Motor neuron (in vitro differentiated cells): ENCODE data around the gene C17orf58. TPM values are rescaled to one million over a fixed set of nuclear protein-coding genes. Genes with fewer than 3 reads are reported as not detected.
"Not testable (repeated sequence)": the region's sequence is repeated elsewhere in the genome, so short reads cannot be mapped to it uniquely, and the experiment has no call there.

Experiments used
- ATAC-seq, 8 experiments: fragments of 200-7000 bp; cut with Tn5 transposase; replicated peaks in 6 of 8; 2 replicates each; pipeline ENCODE4 v1.8.0; 2021; ENCODE audit warnings: mild to moderate bottlenecking in 8 of 8, moderate library complexity in 8 of 8
- H3K27ac ChIP-seq, 2 donors: fragments of 250-450 bp; sonication (Bioruptor Pico); 2 replicates each; pipeline ENCODE4 v1.9.0; 2021; ENCODE audit warnings: antibody characterized with exemption in 2 of 2, mild to moderate bottlenecking in 2 of 2, moderate library complexity in 1 of 2
- H3K4me1 ChIP-seq, 2 donors: fragments of 250-450 bp; sonication (Bioruptor Pico); replicated peaks in 1 of 2; 2 replicates each; pipeline ENCODE4 v1.6.1; 2021; ENCODE audit warnings: antibody characterized with exemption in 2 of 2, mild to moderate bottlenecking in 2 of 2, moderate library complexity in 1 of 2
- H3K4me3 ChIP-seq, 5 donors: fragments of 250-450 bp; sonication (Bioruptor Pico); 2 replicates each; pipeline ENCODE4 v1.9.0; 2021; ENCODE audit warnings: antibody characterized with exemption in 5 of 5, mild to moderate bottlenecking in 5 of 5, moderate library complexity in 4 of 5
- WGBS, 10 experiments: fragments of 450-650 bp; shearing (Covaris generic); methylation state at CpG; one replicate each; pipeline ENCODE4 v1.0.0; 2022; 5-methylcytosine and 5-hydroxymethylcytosine counted together
- in situ Hi-C, 9 experiments: fragments of 400-800 bp; cut with MboI; loops; one replicate each; pipeline ENCODE4 v1.15.0; 2021; ENCODE audit warnings: low sequenced_read_pairs in 9 of 9, low pct_unique_long_range_greater_than_20kb in 2 of 9; ENCODE audit not compliant: unreplicated experiment in 9 of 9
- total RNA-seq, 8 experiments: library from RNA; unstranded; fragments of 300-600 nt; gene quantifications; 2 replicates each; pipeline versions ENCODE4 v1.2.3 to v1.2.4, GENCODE V29; 2022

C17orf58 gene
- total RNA-seq, 8 experiments from 2014 or later, result 6.1 to 23.6 (median 16.7) TPM

- 0 to 48% (median 12%) methylated on average over 1 to 8 of the region's 9 CpGs; no CpG with 5 or more reads in 2 of the 10 experiments for WGBS, 10 experiments
- ATAC-seq, result peak in 3 of 8 experiments; percentile 1 to 5 (median 2)
- Histone ChIP-seq H3K27ac (no peak overlapping the region), H3K4me3 (peak overlapping the region; percentile 34 to 73 (median 63)), H3K4me1 (peaks cover 3 to 13% of the 10 kb centered on the region in 2 donors)
- in situ Hi-C loops, result no loop called here
Observed at GRCh38 chr17:67994817-67995569, 1.3 kb downstream of the C17orf58 start.

- 7% methylated on average over 9 of the region's 21 CpGs; no CpG with 5 or more reads in 9 of the 10 experiments for WGBS, 10 experiments
- peak overlapping the region; percentile 63 to 76 (median 71) for H3K4me3 ChIP-seq
- peak overlapping the region; percentile 73 to 91 for H3K27ac ChIP-seq
- peaks cover 3 to 13% of the 10 kb centered on the region in 2 donors for H3K4me1 ChIP-seq
- in situ Hi-C loops, result no loop called here
- peak in 3 of 8 experiments; percentile 3 to 11 (median 6) for ATAC-seq
Observed at GRCh38 chr17:67993998-67994361, 2.3 kb downstream of the C17orf58 start.

- WGBS, 10 experiments, result 0% methylated on average over 3 to 31 of the region's 144 CpGs; no CpG with 5 or more reads in 7 of the 10 experiments
- peak; percentile 69 to 90 (median 84) for ATAC-seq
- Histone ChIP-seq H3K4me3 (peak overlapping the region; percentile 63 to 76 (median 71)), H3K4me1 (peaks cover 3 to 13% of the 10 kb centered on the region in 2 donors), H3K27ac (peak overlapping the region; percentile 73 to 91)
- in situ Hi-C loops, result no loop called here
Observed at GRCh38 chr17:67993153-67993997, 2.9 kb downstream of the C17orf58 start.

GRCh38 chr17:67992548-67993152 lies 3.6 kb downstream of the C17orf58 start:
- WGBS, 10 experiments, result 11 to 50% (median 13%) methylated on average over 1 to 14 of the region's 18 CpGs; no CpG with 5 or more reads in 3 of the 10 experiments
- in situ Hi-C loops, result no loop called here
- H3K4me1 ChIP-seq, result peaks cover 3 to 13% of the 10 kb centered on the region in 2 donors
- peak overlapping the region; percentile 73 to 91 for H3K27ac ChIP-seq
- no peak for ATAC-seq
- H3K4me3 ChIP-seq, result peak overlapping the region; percentile 63 to 76 (median 71)

- 82 to 100% (median 97%) methylated on average over 1 to 4 of the region's 4 CpGs for WGBS, 10 experiments
- H3K4me3 ChIP-seq, result no peak overlapping the region
- ATAC-seq, result no peak
- peaks cover 3 to 13% of the 10 kb centered on the region in 2 donors for H3K4me1 ChIP-seq
- in situ Hi-C loops, result no loop called here
- no peak overlapping the region for H3K27ac ChIP-seq
Observed at GRCh38 chr17:67990909-67991308, 5.4 kb downstream of the C17orf58 start.

- in situ Hi-C loops, result no loop called here
- 44 to 98% (median 84%) methylated on average over 3 of the region's 3 CpGs; no CpG with 5 or more reads in 1 of the 10 experiments for whole genome bisulfite sequencing, 10 experiments
- H3K4me3 ChIP-seq, result no peak overlapping the region
- no peak for ATAC-seq
- H3K4me1 ChIP-seq, result peaks cover 0 to 8% of the 10 kb centered on the region in 2 donors
- no peak overlapping the region for H3K27ac ChIP-seq
Observed at GRCh38 chr17:67983383-67983688, 12.9 kb downstream of the C17orf58 start.

- Histone ChIP-seq H3K4me1 (peaks cover 0 to 8% of the 10 kb centered on the region in 2 donors), H3K4me3 (no peak overlapping the region), H3K27ac (no peak overlapping the region)
- in situ Hi-C loops, result no loop called here
- WGBS, 10 experiments, result 42 to 96% (median 71%) methylated on average over 3 to 8 of the region's 8 CpGs
- peak in 3 of 8 experiments; percentile 23 to 52 (median 47) for ATAC-seq
Observed at GRCh38 chr17:67982686-67983382, 13.4 kb downstream of the C17orf58 start.

GRCh38 chr17:67982034-67982640 lies 14.1 kb downstream of the C17orf58 start:
- 44 to 100% (median 72%) methylated on average over 3 to 9 of the region's 9 CpGs for whole genome bisulfite sequencing, 10 experiments
- Histone ChIP-seq H3K27ac (no peak overlapping the region), H3K4me3 (no peak overlapping the region), H3K4me1 (peaks cover 0 to 8% of the 10 kb centered on the region in 2 donors)
- in situ Hi-C loops, result no loop called here
- no peak for ATAC-seq

GRCh38 chr17:67980883-67981282 lies 15.4 kb downstream of the C17orf58 start:
- WGBS, 10 experiments, result 0 to 100% (median 50%) methylated on average over 1 to 3 of the region's 3 CpGs; no CpG with 5 or more reads in 3 of the 10 experiments
- H3K4me1 ChIP-seq, H3K27ac ChIP-seq, ATAC-seq, in situ Hi-C loops, H3K4me3 ChIP-seq: not testable (repeated sequence)

GRCh38 chr17:67980456-67980855 lies 15.8 kb downstream of the C17orf58 start:
- no peak overlapping the region for H3K27ac ChIP-seq
- 0 to 100% (median 93%) methylated on average over 1 to 2 of the region's 2 CpGs; no CpG with 5 or more reads in 2 of the 10 experiments for WGBS, 10 experiments
- H3K4me3 ChIP-seq, result no peak overlapping the region
- in situ Hi-C loops, result no loop called here
- no peak for ATAC-seq
- H3K4me1 ChIP-seq, result peaks cover 0 to 8% of the 10 kb centered on the region in 2 donors

GRCh38 chr17:67976306-67976705 lies 20.0 kb downstream of the C17orf58 start:
- WGBS, 10 experiments, result 87 to 100% (median 100%) methylated on average over 1 to 6 of the region's 6 CpGs; no CpG with 5 or more reads in 3 of the 10 experiments
- H3K4me3 ChIP-seq, ATAC-seq, H3K27ac ChIP-seq, H3K4me1 ChIP-seq, in situ Hi-C loops: not testable (repeated sequence)

- peak overlapping the region in 1 of 2 donors; percentile 10 for H3K27ac ChIP-seq
- H3K4me3 ChIP-seq, result no peak overlapping the region
- 0 to 100% (median 34%) methylated on average over 1 to 4 of the region's 8 CpGs; no CpG with 5 or more reads in 3 of the 10 experiments for WGBS, 10 experiments
- in situ Hi-C loops, result no loop called here
- peak in 4 of 8 experiments; percentile 20 to 56 (median 38) for ATAC-seq
- peaks cover 0 to 6% of the 10 kb centered on the region in 2 donors for H3K4me1 ChIP-seq
Observed at GRCh38 chr17:67974598-67975066, 21.6 kb downstream of the C17orf58 start.
